IPS DF 6.9 (cell line): ENCODE data around the gene PNPLA1.

Experiments used
- DNase-seq: peaks from one replicate; pipeline ENCODE4 v3.0.0-alpha.2; 2013; ENCODE audit warnings: low read depth, low spot score
- H3K27ac ChIP-seq: one replicate; pipeline ENCODE4 v1.5.1; 2013; ENCODE audit warnings: low read length, control low read depth
- H3K27me3 ChIP-seq: 2 replicates; pipeline ENCODE4 v1.6.1; 2013; ENCODE audit warnings: mild to moderate bottlenecking, low read length; ENCODE audit not compliant: control insufficient read depth, insufficient read depth
- H3K36me3 ChIP-seq: 2 replicates; pipeline ENCODE4 v1.6.1; 2013; ENCODE audit warnings: low read length; ENCODE audit not compliant: control insufficient read depth, insufficient read depth
- H3K4me1 ChIP-seq: 2 replicates; pipeline ENCODE4 v1.6.1; 2013; ENCODE audit warnings: low read length; ENCODE audit not compliant: control insufficient read depth, insufficient read depth
- H3K4me3 ChIP-seq: 2 replicates; pipeline ENCODE4 v1.5.1; 2013; ENCODE audit warnings: mild to moderate bottlenecking, low read length
- H3K9me3 ChIP-seq: 2 replicates; pipeline ENCODE4 v1.6.1; 2013; ENCODE audit warnings: low read length, inconsistent platforms; ENCODE audit not compliant: control insufficient read depth, insufficient read depth
- WGBS: extraction: QIAGEN DNeasy Blood & Tissue Kit; methylation state at CpG from one replicate; pipeline ENCODE4 v1.1.7; 2013; ENCODE audit warnings: mixed read lengths, missing lambda C conversion rate; ENCODE audit not compliant: insufficient read length, insufficient coverage; 5-methylcytosine and 5-hydroxymethylcytosine counted together

Gene PNPLA1

DNA sequence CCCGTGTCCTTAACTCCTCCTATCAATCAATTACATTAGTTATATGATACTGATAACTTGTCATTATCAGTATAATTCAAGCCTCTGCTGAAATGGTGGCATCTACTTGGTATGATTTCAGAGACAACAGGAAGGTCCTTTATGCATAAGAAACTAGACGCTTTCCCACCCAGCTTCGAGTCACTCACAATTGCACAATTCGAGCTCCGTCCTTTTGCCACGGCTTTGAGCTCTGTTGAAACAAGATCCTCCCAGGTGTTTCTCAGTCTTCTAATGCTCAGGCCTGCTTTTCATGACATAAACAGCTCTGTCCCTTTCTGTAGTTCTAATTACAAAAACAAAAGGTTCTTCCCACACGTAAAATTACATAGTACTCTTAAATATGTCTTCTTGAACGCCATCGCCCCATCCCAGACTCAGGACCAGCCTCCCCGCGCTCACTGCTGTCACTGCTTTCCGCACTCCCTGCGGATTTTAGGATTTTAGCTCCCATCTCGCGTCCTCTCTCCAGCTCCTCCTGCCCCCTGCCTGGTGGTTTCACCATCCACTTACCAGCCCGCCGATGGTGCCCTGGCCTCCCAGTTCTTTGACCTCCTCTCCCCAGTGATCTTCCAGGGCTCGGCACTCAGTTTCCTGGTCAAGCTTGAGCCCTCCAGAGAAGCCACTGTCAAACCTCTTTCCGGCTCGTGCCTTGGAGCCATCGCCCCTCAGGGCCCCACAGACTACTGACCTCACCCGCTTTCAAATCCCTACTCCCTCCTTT lies 23.2 kb upstream of the PNPLA1 start:
- Histone ChIP-seq H3K36me3 (no peaks in the 10 kb centered on the region), H3K27ac (no peak overlapping the region), H3K4me3 (no peak overlapping the region), H3K9me3 (no peaks in the 10 kb centered on the region), H3K4me1 (peaks cover 7% of the 10 kb centered on the region; the same call in 1 of the 2 replicates), H3K27me3 (no peaks in the 10 kb centered on the region)
- no CpG with 5 or more reads among the region's 22 CpGs for WGBS
- DNase-seq = no peak

DNA sequence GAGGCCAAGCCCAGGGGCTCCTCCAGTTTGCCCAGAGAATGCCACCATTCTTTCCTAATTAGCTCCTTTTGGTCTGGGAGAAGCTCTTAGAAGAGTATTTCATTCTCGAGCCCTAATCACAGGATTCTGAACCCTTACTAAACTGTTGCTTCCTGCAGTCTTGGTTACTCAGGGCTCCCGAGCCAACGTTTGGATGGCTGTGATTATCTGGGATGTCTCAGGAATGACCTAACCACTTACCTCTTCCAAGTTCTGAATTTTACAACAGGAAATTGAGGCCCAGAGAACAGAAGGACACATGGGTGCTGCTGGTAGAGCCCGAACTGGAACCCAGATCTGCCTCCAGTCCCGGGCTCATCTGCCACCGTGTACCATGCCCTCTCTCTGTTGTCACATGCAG lies 22.2 kb upstream of the PNPLA1 start:
- Histone ChIP-seq H3K27me3 (no peaks in the 10 kb centered on the region), H3K36me3 (no peaks in the 10 kb centered on the region), H3K4me3 (no peak overlapping the region), H3K4me1 (peaks cover 7% of the 10 kb centered on the region; the same call in 1 of the 2 replicates), H3K9me3 (no peaks in the 10 kb centered on the region), H3K27ac (no peak overlapping the region)
- DNase-seq = no peak
- WGBS = no CpG with 5 or more reads among the region's 6 CpGs

DNA sequence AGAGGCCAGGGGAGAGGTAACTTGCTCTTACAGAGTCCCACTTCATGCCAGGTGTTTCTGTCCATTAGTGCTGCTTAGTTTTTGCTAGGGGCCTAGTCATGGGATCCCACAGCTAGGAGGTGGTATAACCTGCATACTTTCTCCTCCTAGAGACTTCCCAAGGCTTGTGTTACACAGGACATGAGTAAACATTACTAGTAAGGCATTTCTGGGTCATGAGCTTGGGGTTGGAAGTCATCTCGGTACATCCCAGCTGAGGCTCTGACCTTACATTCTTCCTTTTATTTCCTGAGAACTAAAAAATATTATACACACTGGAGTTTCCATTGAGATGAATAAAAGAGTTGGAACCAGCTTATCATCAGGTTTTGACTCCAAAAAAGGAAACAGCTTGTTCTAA lies 20.9 kb upstream of the PNPLA1 start:
- Histone ChIP-seq H3K27me3 (no peaks in the 10 kb centered on the region), H3K36me3 (no peaks in the 10 kb centered on the region), H3K4me1 (peaks cover 5% of the 10 kb centered on the region; the same call in 1 of the 2 replicates), H3K4me3 (no peak overlapping the region), H3K9me3 (no peaks in the 10 kb centered on the region), H3K27ac (no peak overlapping the region)
- DNase-seq = no peak
- WGBS = no CpG with 5 or more reads among the region's 1 CpG

DNA sequence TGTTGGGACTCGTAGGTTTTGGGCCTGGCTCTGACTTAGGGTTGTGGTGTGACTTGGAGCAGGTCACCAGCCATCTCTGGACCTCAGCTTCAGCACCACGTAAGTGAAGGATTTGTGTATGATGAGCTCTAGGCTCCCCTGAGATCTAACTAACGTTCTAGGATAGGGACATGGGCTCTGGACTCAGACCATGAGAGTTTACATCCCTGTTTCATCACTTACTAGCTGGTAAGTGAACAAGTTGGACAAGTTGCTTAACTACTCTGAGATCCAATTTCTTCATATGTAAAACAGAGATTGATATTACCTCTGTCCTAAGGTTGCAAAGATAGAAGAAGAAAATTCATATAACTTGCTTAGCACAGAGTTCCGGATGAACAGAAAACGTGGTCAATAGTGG lies 20.3 kb upstream of the PNPLA1 start:
- Histone ChIP-seq H3K4me1 (peaks cover 3% of the 10 kb centered on the region; the same call in 1 of the 2 replicates), H3K36me3 (no peaks in the 10 kb centered on the region), H3K4me3 (no peak overlapping the region), H3K27ac (no peak overlapping the region), H3K27me3 (no peaks in the 10 kb centered on the region), H3K9me3 (no peaks in the 10 kb centered on the region)
- no peak for DNase-seq
- whole genome bisulfite sequencing = no CpG with 5 or more reads among the region's 5 CpGs

DNA sequence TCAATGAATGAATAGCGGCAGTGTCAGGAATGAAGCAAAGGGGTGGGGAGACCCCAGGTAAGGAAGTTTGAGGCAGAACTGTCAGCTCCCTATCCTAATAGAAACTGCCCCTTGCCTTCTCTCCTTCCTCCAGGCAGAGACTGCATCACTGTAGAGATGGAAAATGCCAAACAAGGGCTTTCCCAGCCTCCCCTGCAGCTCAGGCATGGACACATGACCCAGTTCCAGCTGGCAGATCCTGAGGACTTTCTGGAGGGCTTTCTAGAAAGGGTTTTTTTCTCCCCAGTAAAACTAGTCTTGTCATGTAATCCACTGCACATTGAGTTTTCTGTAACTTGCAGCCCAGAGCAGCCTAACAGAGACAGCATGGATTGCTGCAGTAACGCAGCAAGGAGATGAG lies 17.9 kb upstream of the PNPLA1 start:
- no peaks in the 10 kb centered on the region for H3K27me3 ChIP-seq
- H3K27ac ChIP-seq = no peak overlapping the region
- no CpG with 5 or more reads among the region's 2 CpGs for WGBS
- H3K4me3 ChIP-seq = no peak overlapping the region
- H3K36me3 ChIP-seq = no peaks in the 10 kb centered on the region
- no peaks in the 10 kb centered on the region for H3K4me1 ChIP-seq
- no peak for DNase-seq
- no peaks in the 10 kb centered on the region for H3K9me3 ChIP-seq

DNA sequence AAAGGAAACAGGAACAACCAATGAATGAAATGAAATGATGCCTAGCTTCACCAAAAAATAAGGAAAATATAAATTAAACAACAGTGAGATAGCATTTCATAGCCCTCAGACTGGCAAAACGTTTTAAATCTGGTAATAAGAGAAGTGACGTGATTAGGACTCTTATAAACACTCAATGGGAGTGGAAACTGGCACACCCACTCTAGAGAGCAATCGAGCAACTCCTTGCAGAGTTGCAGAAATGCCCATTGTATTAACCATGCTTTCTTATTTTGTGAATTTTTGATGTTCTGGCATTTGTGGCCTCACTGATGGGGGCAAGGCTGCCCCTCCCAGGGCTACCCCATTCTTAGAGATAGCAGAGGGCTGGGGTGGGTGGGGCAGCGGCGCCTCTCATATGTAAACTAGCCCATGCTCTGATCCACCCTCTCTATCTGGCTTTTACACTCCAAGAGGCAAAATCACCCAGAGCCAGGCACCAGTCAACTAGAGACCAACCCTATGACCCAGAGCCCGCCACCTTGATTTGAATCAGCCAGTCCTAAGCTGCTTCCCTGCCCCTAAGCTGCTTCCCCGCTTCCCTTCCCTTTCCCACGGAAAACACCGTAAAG lies 6.4 kb upstream of the PNPLA1 start:
- no peak for DNase-seq
- no CpG with 5 or more reads among the region's 9 CpGs for WGBS

DNA sequence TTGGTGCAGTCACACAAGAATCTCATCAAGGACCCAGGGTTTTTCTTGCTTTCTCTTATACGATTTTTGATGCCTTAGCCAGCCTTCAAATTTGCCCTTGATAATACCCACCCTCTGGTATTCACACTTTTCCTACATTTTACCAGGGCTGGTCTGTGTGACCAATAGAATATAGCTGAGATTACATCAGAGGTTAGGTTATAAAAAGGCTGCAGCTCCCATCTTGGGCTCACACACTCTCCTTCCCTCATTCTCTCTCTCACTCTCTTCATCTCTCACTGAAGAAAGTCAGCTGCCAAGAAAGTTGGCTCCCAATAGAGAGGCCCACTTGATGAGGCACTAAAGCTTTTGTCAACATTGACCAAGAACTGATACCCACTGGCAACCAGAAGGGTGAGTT lies 4.1 kb upstream of the PNPLA1 start:
- no peak for DNase-seq
- Histone ChIP-seq H3K27me3 (no peaks in the 10 kb centered on the region), H3K9me3 (no peaks in the 10 kb centered on the region), H3K4me1 (peaks cover 2% of the 10 kb centered on the region; the same call in 1 of the 2 replicates), H3K27ac (no peak overlapping the region), H3K4me3 (no peak overlapping the region), H3K36me3 (no peaks in the 10 kb centered on the region)
- no CpG with 5 or more reads among the region's 1 CpG for WGBS

More for the DNA sequence above, 6.4 kb upstream of the PNPLA1 start:
- H3K27me3 ChIP-seq = no peaks in the 10 kb centered on the region
- H3K9me3 ChIP-seq = no peaks in the 10 kb centered on the region
- no peaks in the 10 kb centered on the region for H3K36me3 ChIP-seq
- H3K4me3 ChIP-seq = no peak overlapping the region
- H3K27ac ChIP-seq = no peak overlapping the region
- no peaks in the 10 kb centered on the region for H3K4me1 ChIP-seq

DNA sequence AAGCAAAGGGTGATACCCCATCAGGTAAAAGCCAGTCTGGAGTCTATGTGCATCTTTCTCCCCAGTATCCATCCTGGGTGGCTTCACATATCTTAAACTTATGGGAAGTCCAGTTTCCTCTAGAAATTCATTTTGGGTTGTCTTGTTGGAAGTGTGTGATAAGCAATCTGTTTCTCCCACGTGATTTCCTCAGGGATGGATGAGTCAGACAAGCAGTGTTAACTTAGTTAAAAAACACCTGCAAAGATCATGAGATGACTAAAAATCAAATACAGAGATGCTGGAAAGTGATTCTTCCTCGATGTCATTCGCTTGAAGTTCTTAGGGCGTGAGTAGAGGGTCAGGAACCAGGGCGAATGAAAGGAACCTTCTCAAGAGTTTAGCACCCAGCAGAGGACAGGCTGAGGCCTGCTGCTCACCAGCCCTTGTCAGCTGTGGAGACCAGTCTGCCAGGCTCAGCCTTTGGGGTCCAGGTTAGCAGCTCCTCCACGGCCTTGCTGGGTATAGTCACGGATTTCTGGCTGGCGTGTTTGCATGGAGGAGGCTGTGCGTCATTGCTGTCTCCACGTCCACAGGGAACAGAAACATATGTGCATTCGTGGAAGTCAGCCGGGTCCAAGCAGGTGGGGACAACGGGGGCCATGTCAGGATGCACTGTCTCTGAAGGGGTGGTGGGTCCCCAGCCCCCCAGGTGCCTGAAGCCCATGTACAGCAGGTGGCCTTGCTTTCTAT lies 2.8 kb upstream of the PNPLA1 start:
- peaks cover 2% of the 10 kb centered on the region; the same call in 1 of the 2 replicates for H3K4me1 ChIP-seq
- H3K4me3 ChIP-seq = no peak overlapping the region
- no peaks in the 10 kb centered on the region for H3K36me3 ChIP-seq
- H3K27me3 ChIP-seq = no peaks in the 10 kb centered on the region
- DNase-seq = no peak
- H3K27ac ChIP-seq = no peak overlapping the region
- no peaks in the 10 kb centered on the region for H3K9me3 ChIP-seq
- WGBS = no CpG with 5 or more reads among the region's 13 CpGs

DNA sequence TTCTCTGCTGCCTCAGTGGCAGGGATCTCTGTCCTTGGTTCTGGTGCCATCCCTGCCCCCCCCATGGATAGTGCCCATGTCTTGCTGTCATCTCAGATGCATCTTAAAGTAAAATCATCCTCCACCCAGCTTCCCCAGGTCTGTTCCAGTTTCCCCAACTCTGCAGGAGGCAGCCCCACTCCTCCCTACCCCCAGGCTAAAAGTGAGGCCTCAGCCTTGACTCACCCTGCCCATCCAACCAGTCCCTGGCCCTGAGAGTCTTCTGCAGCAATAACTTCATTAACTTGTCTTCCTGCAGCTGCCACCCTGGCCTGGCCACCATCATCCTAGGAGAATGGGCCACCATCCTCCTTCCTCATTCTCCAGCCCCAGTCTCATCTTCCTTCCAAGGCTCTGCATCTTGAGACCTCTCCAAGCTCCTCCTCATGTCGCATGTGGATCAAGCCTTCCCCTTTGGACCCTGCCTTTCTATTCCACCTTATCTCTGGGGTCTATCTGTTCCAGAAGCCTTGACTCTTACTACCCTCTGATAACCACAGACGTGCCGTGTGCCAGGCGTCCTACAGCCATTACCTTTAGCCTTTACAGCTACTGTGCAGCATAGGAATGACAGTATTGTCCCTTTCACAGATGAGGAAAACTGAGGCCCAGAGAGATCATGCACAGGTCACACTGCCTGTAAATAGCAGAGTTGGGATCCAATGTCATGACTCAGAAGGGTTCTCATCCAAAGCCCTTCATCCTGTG lies 2.0 kb upstream of the PNPLA1 start:
- H3K4me3 ChIP-seq = no peak overlapping the region
- WGBS = no CpG with 5 or more reads among the region's 4 CpGs
- no peaks in the 10 kb centered on the region for H3K9me3 ChIP-seq
- H3K27me3 ChIP-seq = no peaks in the 10 kb centered on the region
- no peaks in the 10 kb centered on the region for H3K36me3 ChIP-seq
- H3K27ac ChIP-seq = no peak overlapping the region
- no peak for DNase-seq
- H3K4me1 ChIP-seq = peaks cover 2% of the 10 kb centered on the region; the same call in 1 of the 2 replicates
